ELF-1 (cell line): ENCODE measurements around the gene WDFY4.
A peak's percentile ranks its signal among the peaks of the same experiment; 100 is the strongest.

Experiments
- DNase-seq: peaks from one replicate; pipeline ENCODE4 v3.0.0-alpha.2; 2016; ENCODE audit warnings: low read depth, low spot score

Gene WDFY4

GRCh38 chr10:48981310-48981907, 296.7 kb downstream of the WDFY4 start:
- DNase-seq = peak; percentile 80

GRCh38 chr10:48982584-48982983, 297.9 kb downstream of the WDFY4 start:
- DNase-seq = no peak

GRCh38 chr10:48983648-48984351, 299.1 kb downstream of the WDFY4 start:
- no peak for DNase-seq

GRCh38 chr10:48985621-48986158, 301.0 kb downstream of the WDFY4 start:
- DNase-seq = no peak

GRCh38 chr10:48990226-48990625, 305.6 kb downstream of the WDFY4 start:
- no peak for DNase-seq

GRCh38 chr10:48993627-48994026, 309.0 kb downstream of the WDFY4 start:
- no peak for DNase-seq

GRCh38 chr10:48996329-48996728, 311.7 kb downstream of the WDFY4 start:
- no peak for DNase-seq

GRCh38 chr10:48999346-48999745, 314.7 kb downstream of the WDFY4 start:
- DNase-seq = no peak

GRCh38 chr10:49000437-49001398, 316.0 kb downstream of the WDFY4 start:
- DNase-seq = no peak

- DNase-seq = peak; percentile 70
Observed at GRCh38 chr10:49001402-49001801, 316.7 kb downstream of the WDFY4 start.

- DNase-seq = no peak
Observed at GRCh38 chr10:49001870-49002672, 317.4 kb downstream of the WDFY4 start.

GRCh38 chr10:49005270-49005669, 320.6 kb downstream of the WDFY4 start:
- no peak for DNase-seq

GRCh38 chr10:49007129-49007528, 322.5 kb downstream of the WDFY4 start:
- no peak for DNase-seq

- no peak for DNase-seq
Observed at GRCh38 chr10:49008091-49008490, 323.4 kb downstream of the WDFY4 start.

GRCh38 chr10:49008505-49009198, 324.0 kb downstream of the WDFY4 start:
- no peak for DNase-seq

- DNase-seq = no peak
Observed at GRCh38 chr10:49009199-49009979, 324.7 kb downstream of the WDFY4 start.

- DNase-seq = no peak
Observed at GRCh38 chr10:49010295-49010694, 325.6 kb downstream of the WDFY4 start.

GRCh38 chr10:49010865-49011264, 326.2 kb downstream of the WDFY4 start:
- DNase-seq = no peak

GRCh38 chr10:49011756-49012155, 327.1 kb downstream of the WDFY4 start:
- no peak for DNase-seq

GRCh38 chr10:49012603-49013002, 327.9 kb downstream of the WDFY4 start:
- DNase-seq = no peak
